Left forelimb (tissue), 1 donor: Measurements from ENCODE around the gene FBH1.
"Not testable (repeated sequence)": the region's sequence is repeated elsewhere in the genome, so short reads cannot be mapped to it uniquely, and the experiment has no call there.

Experiments
- DNase-seq: peaks from one replicate; pipeline ENCODE4 v3.0.0-alpha.2; 2018; ENCODE audit warnings: low spot score

Gene FBH1

GRCh38 chr10:5889624-5890451 is at the start of gene FBH1, which contains the start of gene ANKRD16:
Gene FBH1 (plus strand): TSS chr10:5890243. CDS start chr10:5890346, 103 bp downstream.
Gene ANKRD16 (minus strand): TSS chr10:5889893. CDS start chr10:5889354, 539 bp downstream.
- peak; percentile 100 for DNase-seq

- DNase-seq: no peak
Observed at GRCh38 chr10:5840314-5841307, 49.4 kb upstream of the FBH1 start.

GRCh38 chr10:5841965-5842364 is 48.1 kb upstream of the FBH1 start:
- DNase-seq: no peak

GRCh38 chr10:5843686-5844344 is 46.2 kb upstream of the FBH1 start:
- no peak for DNase-seq

GRCh38 chr10:5844345-5845055 is 45.5 kb upstream of the FBH1 start:
- no peak for DNase-seq

GRCh38 chr10:5846667-5847066 is 43.4 kb upstream of the FBH1 start:
- not testable (repeated sequence) for DNase-seq

- no peak for DNase-seq
Observed at GRCh38 chr10:5854131-5854475, 35.9 kb upstream of the FBH1 start.

GRCh38 chr10:5855979-5856700 is 33.9 kb upstream of the FBH1 start:
- DNase-seq: no peak

GRCh38 chr10:5856701-5857004 is 33.4 kb upstream of the FBH1 start:
- no peak for DNase-seq

- no peak for DNase-seq
Observed at GRCh38 chr10:5858811-5859210, 31.2 kb upstream of the FBH1 start.

GRCh38 chr10:5860066-5860465 is 30.0 kb upstream of the FBH1 start:
- DNase-seq: no peak

- DNase-seq: no peak
Observed at GRCh38 chr10:5862360-5862961, 27.6 kb upstream of the FBH1 start.

GRCh38 chr10:5862981-5863685 is 26.9 kb upstream of the FBH1 start:
- DNase-seq: not testable (repeated sequence)

- DNase-seq: not testable (repeated sequence)
Observed at GRCh38 chr10:5866451-5867081, 23.5 kb upstream of the FBH1 start.

- not testable (repeated sequence) for DNase-seq
Observed at GRCh38 chr10:5867091-5867615, 22.9 kb upstream of the FBH1 start.

GRCh38 chr10:5868383-5868782 is 21.7 kb upstream of the FBH1 start:
- DNase-seq: not testable (repeated sequence)

GRCh38 chr10:5869156-5869555 is 20.9 kb upstream of the FBH1 start:
- no peak for DNase-seq

- DNase-seq: no peak
Observed at GRCh38 chr10:5871596-5871995, 18.4 kb upstream of the FBH1 start.

GRCh38 chr10:5873515-5873995 is 16.5 kb upstream of the FBH1 start:
- DNase-seq: peak; percentile 76
